ENCODE results near the gene HK3. TPM values are rescaled to one million over a fixed set of nuclear protein-coding genes. Genes with fewer than 3 reads are reported as not detected.
A peak's percentile ranks its signal among the peaks of the same experiment; 100 is the strongest.

Gene HK3
- total RNA-seq, 2 experiments from 2014 or later, result 1.3 to 2.3 TPM

- peaks cover 2% of the 10 kb centered on the region for H3K36me3 Mint-ChIP-seq
- H3K27ac Mint-ChIP-seq, result no peak overlapping the region
- DNase-seq, result no peak
- ATAC-seq (ENCODE audit: low read depth), result no peak
- POLR2A ChIA-PET, result interaction anchor here (0.5 kb wide), 1 partner anchor 108 kb away, joined by 3 read pairs; no protein-coding TSS in a partner anchor
- peaks cover 25% of the 10 kb centered on the region for H3K4me1 Mint-ChIP-seq
- H3K9me3 Mint-ChIP-seq, result no peaks in the 10 kb centered on the region
- no peaks in the 10 kb centered on the region for H3K27me3 Mint-ChIP-seq
- no peak overlapping the region for H3K4me3 Mint-ChIP-seq
Observed at GRCh38 chr5:176897263-176897662, 1.9 kb downstream of the HK3 start.

DNA sequence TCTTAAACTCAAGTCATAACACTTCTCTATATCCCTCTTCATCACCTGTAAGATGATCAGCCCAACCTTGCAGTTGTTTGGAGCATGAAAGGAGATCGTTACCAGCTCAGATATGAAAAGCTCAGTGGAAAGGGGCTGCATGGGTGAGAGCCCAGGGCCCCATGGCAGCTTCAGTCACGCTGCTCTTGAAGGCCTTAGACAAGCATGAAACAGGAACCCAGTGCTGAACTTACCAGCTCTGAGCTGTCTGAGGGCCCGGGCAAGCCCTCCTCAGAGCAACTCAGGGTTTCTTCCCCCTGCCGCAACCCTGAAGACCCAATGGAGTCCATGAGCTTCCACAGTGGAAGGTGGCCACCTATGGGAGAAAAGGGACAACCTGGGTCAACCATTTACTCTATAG lies 3.3 kb downstream of the HK3 start:
- Mint-ChIP-seq H3K27me3 (peaks cover 7% of the 10 kb centered on the region), H3K9me3 (no peaks in the 10 kb centered on the region), H3K4me1 (peaks cover 28% of the 10 kb centered on the region), H3K4me3 (no peak overlapping the region), H3K27ac (no peak overlapping the region), H3K36me3 (no peaks in the 10 kb centered on the region)
- ATAC-seq (ENCODE audit: low read depth) (no peak), DNase-seq (no peak)
- POLR2A ChIA-PET, result interaction anchor here (1.1 kb wide), 1 partner anchor 235 kb away, joined by 4 read pairs; no protein-coding TSS in a partner anchor

GRCh38 chr5:176894298-176894697 lies 4.8 kb downstream of the HK3 start:
- H3K4me1 Mint-ChIP-seq, result peaks cover 19% of the 10 kb centered on the region
- peaks cover 7% of the 10 kb centered on the region for H3K27me3 Mint-ChIP-seq
- POLR2A ChIA-PET, result no interaction called here
- ATAC-seq (ENCODE audit: low read depth), result no peak
- no peak overlapping the region for H3K27ac Mint-ChIP-seq
- no peak for DNase-seq
- H3K9me3 Mint-ChIP-seq, result no peaks in the 10 kb centered on the region
- no peaks in the 10 kb centered on the region for H3K36me3 Mint-ChIP-seq
- no peak overlapping the region for H3K4me3 Mint-ChIP-seq

DNA sequence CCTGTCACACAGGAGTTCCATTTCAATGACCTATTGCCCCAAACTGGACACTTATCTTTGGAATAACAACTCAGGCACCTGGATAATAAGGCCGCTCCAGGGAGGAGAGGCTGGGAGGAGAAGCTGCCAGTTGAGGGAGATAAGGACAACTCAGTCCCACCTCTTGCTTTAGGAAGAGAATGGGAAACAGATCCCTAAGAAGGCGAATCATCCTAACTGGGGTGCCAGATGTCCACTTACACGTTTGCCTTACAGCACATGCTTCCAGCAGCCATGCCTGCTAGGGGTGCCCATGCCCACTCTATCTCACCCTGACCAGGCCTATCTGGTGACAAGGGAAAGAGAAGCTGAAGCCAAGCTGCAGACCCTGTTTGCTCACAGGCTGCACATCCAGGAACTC lies 6.5 kb downstream of the HK3 start:
- no peaks in the 10 kb centered on the region for H3K9me3 Mint-ChIP-seq
- H3K36me3 Mint-ChIP-seq, result no peaks in the 10 kb centered on the region
- H3K4me3 Mint-ChIP-seq, result no peak overlapping the region
- H3K4me1 Mint-ChIP-seq, result peaks cover 15% of the 10 kb centered on the region
- DNase-seq (no peak), ATAC-seq (ENCODE audit: low read depth) (no peak)
- H3K27ac Mint-ChIP-seq, result no peak overlapping the region
- peaks cover 7% of the 10 kb centered on the region for H3K27me3 Mint-ChIP-seq
- POLR2A ChIA-PET, result no interaction called here

- ATAC-seq (ENCODE audit: low read depth) (no peak), DNase-seq (no peak)
- Mint-ChIP-seq H3K4me3 (no peak overlapping the region), H3K9me3 (no peaks in the 10 kb centered on the region), H3K36me3 (no peaks in the 10 kb centered on the region), H3K4me1 (peaks cover 11% of the 10 kb centered on the region), H3K27ac (no peak overlapping the region), H3K27me3 (peaks cover 7% of the 10 kb centered on the region)
- POLR2A ChIA-PET, result no interaction called here
Observed at GRCh38 chr5:176891331-176891958, 7.7 kb downstream of the HK3 start.

GRCh38 chr5:176890455-176891330 lies 8.5 kb downstream of the HK3 start:
- POLR2A ChIA-PET, result no interaction called here
- H3K36me3 Mint-ChIP-seq, result no peaks in the 10 kb centered on the region
- H3K27me3 Mint-ChIP-seq, result peaks cover 7% of the 10 kb centered on the region
- no peak overlapping the region for H3K27ac Mint-ChIP-seq
- H3K9me3 Mint-ChIP-seq, result no peaks in the 10 kb centered on the region
- H3K4me3 Mint-ChIP-seq, result no peak overlapping the region
- H3K4me1 Mint-ChIP-seq, result peaks cover 7% of the 10 kb centered on the region
- DNase-seq (no peak), ATAC-seq (ENCODE audit: low read depth) (no peak)

- no peak for DNase-seq
- POLR2A ChIA-PET, result no interaction called here
- Mint-ChIP-seq H3K9me3 (no peaks in the 10 kb centered on the region), H3K27me3 (peaks cover 7% of the 10 kb centered on the region), H3K36me3 (no peaks in the 10 kb centered on the region), H3K4me1 (peaks cover 7% of the 10 kb centered on the region), H3K4me3 (no peak overlapping the region), H3K27ac (no peak overlapping the region)
- no peak for ATAC-seq (ENCODE audit: low read depth)
Observed at GRCh38 chr5:176889321-176890280, 9.5 kb downstream of the HK3 start.

DNA sequence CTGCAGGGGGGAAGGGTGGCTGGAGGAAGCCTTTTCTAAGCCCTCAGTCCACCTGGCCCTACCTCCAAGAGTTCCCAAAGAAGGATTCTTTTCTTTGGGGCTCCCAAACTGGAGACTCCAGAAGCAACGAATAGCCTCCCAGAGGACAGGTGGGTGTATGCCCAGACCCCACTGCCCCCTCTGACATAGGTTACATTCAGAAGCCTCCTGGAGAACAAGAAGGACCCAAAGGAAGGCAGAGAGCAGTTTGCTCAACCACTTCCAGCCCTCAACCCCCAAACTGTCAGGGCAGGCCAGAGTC lies 10.3 kb downstream of the HK3 start:
- H3K4me1 Mint-ChIP-seq, result peaks cover 10% of the 10 kb centered on the region
- ATAC-seq (ENCODE audit: low read depth), result no peak
- POLR2A ChIA-PET, result no interaction called here

DNA sequence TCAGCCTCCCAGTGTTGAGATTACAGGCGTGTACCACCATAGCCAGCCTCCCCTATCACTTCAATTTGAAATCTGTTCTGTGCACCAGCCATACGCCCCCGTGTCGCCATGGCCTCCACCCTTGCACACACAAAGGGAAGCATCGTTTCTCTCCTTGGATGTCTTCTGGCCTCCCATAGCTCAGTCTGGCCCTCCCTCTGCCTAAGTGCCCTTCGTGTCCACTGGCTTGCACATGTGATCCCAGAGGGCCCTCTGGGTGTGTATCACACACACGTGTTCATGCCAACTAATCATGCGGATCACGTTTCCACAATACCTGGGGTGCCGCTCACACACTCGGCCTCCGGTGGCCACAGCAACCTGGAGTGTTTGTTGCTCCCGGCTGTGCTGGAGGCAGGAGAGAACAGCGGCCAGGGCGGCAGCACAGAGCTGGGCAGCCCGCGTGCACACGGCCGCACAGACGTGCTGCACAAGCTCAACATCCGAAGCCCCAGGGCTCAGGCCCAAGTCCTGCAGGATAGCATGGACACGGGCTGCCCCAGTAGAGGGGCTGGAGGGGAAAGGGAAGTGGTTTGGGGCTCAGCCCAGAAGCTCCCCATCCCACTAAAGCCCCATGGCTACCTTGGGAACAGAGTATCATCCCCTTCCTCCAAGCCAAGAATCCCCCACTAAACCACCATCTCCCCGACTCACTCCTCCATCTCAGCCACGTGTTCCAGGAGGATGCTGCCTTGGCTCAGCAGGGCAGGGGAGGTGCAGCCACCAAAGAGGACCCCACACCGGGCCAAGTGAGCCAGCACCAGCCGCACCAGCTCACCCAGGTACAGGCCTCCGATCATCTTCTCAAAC lies 10.9 kb downstream of the HK3 start:
- Mint-ChIP-seq H3K9me3 (no peaks in the 10 kb centered on the region), H3K27ac (no peak overlapping the region), H3K36me3 (no peaks in the 10 kb centered on the region), H3K27me3 (peaks cover 7% of the 10 kb centered on the region), H3K4me3 (no peak overlapping the region), H3K4me1 (peaks cover 10% of the 10 kb centered on the region)
- DNase-seq (peak; percentile 17), ATAC-seq (ENCODE audit: low read depth) (no peak)
- POLR2A ChIA-PET, result no interaction called here

More for the DNA sequence above, 10.3 kb downstream of the HK3 start:
- DNase-seq, result no peak
- H3K9me3 Mint-ChIP-seq, result no peaks in the 10 kb centered on the region
- H3K27me3 Mint-ChIP-seq, result peaks cover 7% of the 10 kb centered on the region
- no peak overlapping the region for H3K4me3 Mint-ChIP-seq
- no peak overlapping the region for H3K27ac Mint-ChIP-seq
- H3K36me3 Mint-ChIP-seq, result no peaks in the 10 kb centered on the region

- Mint-ChIP-seq H3K9me3 (no peaks in the 10 kb centered on the region), H3K4me1 (peaks cover 10% of the 10 kb centered on the region), H3K4me3 (no peak overlapping the region), H3K27ac (no peak overlapping the region), H3K36me3 (no peaks in the 10 kb centered on the region), H3K27me3 (peaks cover 7% of the 10 kb centered on the region)
- ATAC-seq (ENCODE audit: low read depth) (no peak), DNase-seq (peak; percentile 22)
- POLR2A ChIA-PET, result no interaction called here
Observed at GRCh38 chr5:176887252-176887849, 11.8 kb downstream of the HK3 start.

- no peak overlapping the region for H3K4me3 Mint-ChIP-seq
- ATAC-seq (ENCODE audit: low read depth) (no peak), DNase-seq (no peak)
- no peak overlapping the region for H3K27ac Mint-ChIP-seq
- no peaks in the 10 kb centered on the region for H3K9me3 Mint-ChIP-seq
- no peaks in the 10 kb centered on the region for H3K36me3 Mint-ChIP-seq
- peaks cover 8% of the 10 kb centered on the region for H3K4me1 Mint-ChIP-seq
- peaks cover 2% of the 10 kb centered on the region for H3K27me3 Mint-ChIP-seq
- POLR2A ChIA-PET, result no interaction called here
Observed at GRCh38 chr5:176886336-176887251, 12.6 kb downstream of the HK3 start.

DNA sequence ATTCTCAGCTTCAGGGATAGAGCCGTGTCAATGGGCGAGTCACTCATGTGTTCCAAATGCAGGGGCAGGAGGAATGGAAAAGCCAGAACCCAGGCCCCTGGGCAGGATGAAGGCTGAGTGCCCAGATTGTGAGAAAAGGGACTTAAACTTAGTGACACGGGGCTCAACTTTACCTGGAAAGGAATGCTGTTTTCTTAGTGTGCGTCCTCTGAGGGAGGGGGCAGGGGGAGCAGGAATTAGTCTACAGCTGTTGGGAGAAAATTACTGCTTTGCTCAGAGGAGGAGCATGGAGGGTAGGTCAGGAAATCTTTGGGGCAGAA lies 14.6 kb downstream of the HK3 start:
- POLR2A ChIA-PET, result no interaction called here
- Mint-ChIP-seq H3K4me1 (peaks cover 7% of the 10 kb centered on the region), H3K9me3 (no peaks in the 10 kb centered on the region), H3K27ac (no peak overlapping the region), H3K36me3 (no peaks in the 10 kb centered on the region), H3K4me3 (no peak overlapping the region), H3K27me3 (no peaks in the 10 kb centered on the region)
- no peak for DNase-seq
- ATAC-seq (ENCODE audit: low read depth), result no peak
